Measurements from ENCODE around the gene SEL1L. TPM values are rescaled to one million over a fixed set of nuclear protein-coding genes. Genes with fewer than 3 reads are reported as not detected.

SEL1L gene
- polyA plus RNA-seq, 3 donors, result 14.4 to 48.4 (median 42.5) TPM

DNA sequence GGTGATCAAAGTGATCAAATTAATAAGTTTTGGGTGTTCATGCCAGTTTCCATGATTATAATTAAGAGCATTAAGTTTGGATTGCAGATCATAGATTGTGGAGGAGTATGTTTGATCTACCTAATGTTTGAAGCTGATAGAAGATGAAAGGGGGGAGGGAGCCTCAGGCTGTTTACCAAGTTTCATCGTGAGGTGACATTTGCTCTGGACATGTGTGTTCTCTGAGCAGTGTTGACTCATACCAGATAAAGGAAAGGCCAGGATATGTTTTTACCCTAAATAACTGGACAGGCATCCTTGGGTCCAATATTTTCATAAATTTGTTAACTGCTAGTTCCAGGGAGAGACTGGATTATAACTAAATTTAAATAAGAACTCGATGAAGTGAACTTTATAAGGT is 3.5 kb upstream of the SEL1L start:
- Histone ChIP-seq H3K27ac (ENCODE audit: low read depth in 1 of 2, low read length in 2 of 2) (no peak overlapping the region), H3K9ac (ENCODE audit: insufficient read depth, low read length, poor library complexity, severe bottlenecking) (no peak overlapping the region), H3K9me3 (replicated peaks in 1 of 2; ENCODE audit: control insufficient read depth in 1 of 2, insufficient read depth in 1 of 2, low read length in 2 of 2) (peaks cover 7 to 17% of the 10 kb centered on the region in 2 donors), H2AFZ (ENCODE audit: insufficient read depth, low read depth, low read length, poor library complexity, severe bottlenecking) (no peak overlapping the region), H3K4me2 (replicated peaks; ENCODE audit: extremely low read depth, low read length, poor library complexity, severe bottlenecking) (no peak overlapping the region), H3K4me1 (ENCODE audit: control insufficient read depth in 1 of 2, insufficient read depth in 2 of 2, low read length in 2 of 2) (peaks cover 32 to 35% of the 10 kb centered on the region in 2 donors), H3K4me3 (replicated peaks in 1 of 3; ENCODE audit: low read depth in 2 of 3, low read length in 3 of 3) (no peak overlapping the region), H3K79me2 (ENCODE audit: insufficient read depth, low read length) (peaks cover 15% of the 10 kb centered on the region), H3K27me3 (ENCODE audit: control insufficient read depth in 2 of 2, insufficient read depth in 2 of 2, low read length in 2 of 2) (no peaks in the 10 kb centered on the region), H4K20me1 (ENCODE audit: insufficient read depth, low read length) (peaks cover 11% of the 10 kb centered on the region), H3K36me3 (replicated peaks in 1 of 2; ENCODE audit: control insufficient read depth in 1 of 2, insufficient read depth in 2 of 2, low read length in 2 of 2) (no peaks in the 10 kb centered on the region)
- no peak overlapping the region for H3K27ac Mint-ChIP-seq
- WGBS (ENCODE audit: insufficient coverage), result no CpG with 5 or more reads among the region's 2 CpGs
- H3K4me3 Mint-ChIP-seq, result no peak overlapping the region
- H3K4me1 Mint-ChIP-seq, result peaks cover 28% of the 10 kb centered on the region
- peaks cover 7 to 19% (median 16%) of the 10 kb centered on the region in 7 donors for H3K9me3 Mint-ChIP-seq
- intact Hi-C loops (cut with micrococcal nuclease), result no loop called here
- TF ChIP-seq, protein P1, sequence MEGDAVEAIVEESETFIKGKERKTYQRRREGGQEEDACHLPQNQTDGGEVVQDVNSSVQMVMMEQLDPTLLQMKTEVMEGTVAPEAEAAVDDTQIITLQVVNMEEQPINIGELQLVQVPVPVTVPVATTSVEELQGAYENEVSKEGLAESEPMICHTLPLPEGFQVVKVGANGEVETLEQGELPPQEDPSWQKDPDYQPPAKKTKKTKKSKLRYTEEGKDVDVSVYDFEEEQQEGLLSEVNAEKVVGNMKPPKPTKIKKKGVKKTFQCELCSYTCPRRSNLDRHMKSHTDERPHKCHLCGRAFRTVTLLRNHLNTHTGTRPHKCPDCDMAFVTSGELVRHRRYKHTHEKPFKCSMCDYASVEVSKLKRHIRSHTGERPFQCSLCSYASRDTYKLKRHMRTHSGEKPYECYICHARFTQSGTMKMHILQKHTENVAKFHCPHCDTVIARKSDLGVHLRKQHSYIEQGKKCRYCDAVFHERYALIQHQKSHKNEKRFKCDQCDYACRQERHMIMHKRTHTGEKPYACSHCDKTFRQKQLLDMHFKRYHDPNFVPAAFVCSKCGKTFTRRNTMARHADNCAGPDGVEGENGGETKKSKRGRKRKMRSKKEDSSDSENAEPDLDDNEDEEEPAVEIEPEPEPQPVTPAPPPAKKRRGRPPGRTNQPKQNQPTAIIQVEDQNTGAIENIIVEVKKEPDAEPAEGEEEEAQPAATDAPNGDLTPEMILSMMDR (IDR thresholded peaks at IDR 0.05), result no peak
- H3K27me3 Mint-ChIP-seq (ENCODE audit: low read depth in 3 of 3), result peaks cover 0 to 4% (median 1%) of the 10 kb centered on the region in 3 donors
- no peaks in the 10 kb centered on the region for H3K36me3 Mint-ChIP-seq
- DNase-seq, result no peak

DNA sequence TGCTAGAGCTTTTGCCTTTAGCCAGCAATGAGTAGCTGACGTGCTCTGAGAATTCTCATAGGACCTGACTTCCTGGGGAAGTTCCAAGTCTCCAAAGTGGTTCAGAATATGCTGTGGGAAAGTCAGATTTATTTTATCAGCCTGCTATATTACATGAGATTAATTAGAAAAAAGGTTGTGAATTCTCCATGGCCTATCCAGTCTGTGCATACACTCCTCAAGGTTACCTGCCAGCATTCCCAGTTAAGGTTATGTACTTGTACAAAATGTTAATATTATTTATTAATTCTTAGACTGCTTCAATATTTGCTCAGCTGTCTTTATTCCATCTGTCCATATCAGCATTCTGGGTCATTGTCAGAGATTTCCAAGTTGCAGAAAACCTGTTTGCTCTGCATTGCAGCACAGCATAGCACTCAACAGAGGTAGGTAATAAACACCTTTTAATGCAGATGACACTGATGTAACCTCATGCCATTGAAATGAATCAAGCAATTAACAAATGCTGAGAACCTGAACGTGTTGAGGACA is 2.7 kb upstream of the SEL1L start:
- no peak overlapping the region for H3K9ac ChIP-seq (ENCODE audit: insufficient read depth, low read length, poor library complexity, severe bottlenecking)
- Mint-ChIP-seq H3K27ac (no peak overlapping the region), H3K4me3 (no peak overlapping the region), H3K27me3 (ENCODE audit: low read depth in 3 of 3) (peaks cover 0 to 4% (median 1%) of the 10 kb centered on the region in 3 donors), H3K4me1 (peaks cover 36% of the 10 kb centered on the region), H3K9me3 (peaks cover 6 to 17% (median 13%) of the 10 kb centered on the region in 7 donors), H3K36me3 (peaks cover 0 to under 1% of the 10 kb centered on the region in 2 donors)
- peaks cover 20% of the 10 kb centered on the region for H4K20me1 ChIP-seq (ENCODE audit: insufficient read depth, low read length)
- H3K27me3 ChIP-seq (ENCODE audit: control insufficient read depth in 2 of 2, insufficient read depth in 2 of 2, low read length in 2 of 2), result no peaks in the 10 kb centered on the region
- peaks cover 7 to 17% of the 10 kb centered on the region in 2 donors for H3K9me3 ChIP-seq (replicated peaks in 1 of 2; ENCODE audit: control insufficient read depth in 1 of 2, insufficient read depth in 1 of 2, low read length in 2 of 2)
- no CpG with 5 or more reads among the region's 2 CpGs for WGBS (ENCODE audit: insufficient coverage)
- intact Hi-C loops (cut with micrococcal nuclease), result no loop called here
- peaks cover 0 to under 1% of the 10 kb centered on the region in 2 donors for H3K36me3 ChIP-seq (replicated peaks in 1 of 2; ENCODE audit: control insufficient read depth in 1 of 2, insufficient read depth in 2 of 2, low read length in 2 of 2)
- H3K79me2 ChIP-seq (ENCODE audit: insufficient read depth, low read length), result peaks cover 24% of the 10 kb centered on the region
- no peak overlapping the region for H3K27ac ChIP-seq (ENCODE audit: low read depth in 1 of 2, low read length in 2 of 2)
- TF ChIP-seq, protein P1 (IDR thresholded peaks at IDR 0.05), result no peak
- no peak overlapping the region for H2AFZ ChIP-seq (ENCODE audit: insufficient read depth, low read depth, low read length, poor library complexity, severe bottlenecking)
- no peak overlapping the region for H3K4me3 ChIP-seq (replicated peaks in 1 of 3; ENCODE audit: low read depth in 2 of 3, low read length in 3 of 3)
- H3K4me1 ChIP-seq (ENCODE audit: control insufficient read depth in 1 of 2, insufficient read depth in 2 of 2, low read length in 2 of 2), result peaks cover 34 to 43% of the 10 kb centered on the region in 2 donors
- no peak overlapping the region for H3K4me2 ChIP-seq (replicated peaks; ENCODE audit: extremely low read depth, low read length, poor library complexity, severe bottlenecking)
- no peak for DNase-seq

All from CD14-positive monocyte (primary cell).